A673 (cell line): ENCODE results near the gene FTO. TPM values are rescaled to one million over a fixed set of nuclear protein-coding genes. Genes with fewer than 3 reads are reported as not detected.

Experiments
- BruUV-seq: library from RNA; stranded (reverse); fragments of 400-500 nt; replicated peaks from 2 replicates; lab custom pipeline; 2021; lab: Mats Ljungman, UMichigan
- CTCF ChIA-PET: fragments of 300-600 bp; sonication (Branson Sonifier 250); formaldehyde crosslinking; loops from one replicate; lab custom pipeline; 2022; ENCODE audit warnings: antibody characterized with exemption; lab: Charles Lee
- POLR2A ChIA-PET: fragments of 300-600 bp; sonication (Branson Sonifier 250); formaldehyde crosslinking; loops from one replicate; lab custom pipeline; 2022; ENCODE audit warnings: antibody characterized with exemption; ENCODE audit not compliant: low non-redundant PET; lab: Charles Lee
- DNase-seq: peaks from one replicate; pipeline ENCODE4 v3.0.0-alpha.2; 2015; ENCODE audit warnings: low spot score
- H3K27ac ChIP-seq: fragments of 200-600 bp; sonication (generic); 2 replicates; pipeline ENCODE4 v1.5.1; 2016; ENCODE audit warnings: mixed run types, low read depth, mild to moderate bottlenecking, mixed read lengths, antibody characterized with exemption, low read length; ENCODE audit not compliant: poor library complexity, severe bottlenecking
- H3K27me3 ChIP-seq: fragments of 200-600 bp; sonication (generic); replicated peaks from 2 replicates; pipeline ENCODE4 v1.6.1; 2017; ENCODE audit warnings: mixed run types, low read depth, mild to moderate bottlenecking, mixed read lengths, antibody characterized with exemption, low read length; ENCODE audit not compliant: insufficient read depth, poor library complexity
- H3K36me3 ChIP-seq: fragments of 200-600 bp; sonication (generic); 2 replicates; pipeline ENCODE4 v1.6.1; 2016; ENCODE audit warnings: mixed run types, mild to moderate bottlenecking, mixed read lengths, antibody characterized with exemption, low read length; ENCODE audit not compliant: insufficient read depth, poor library complexity, severe bottlenecking
- H3K4me1 ChIP-seq: fragments of 200-600 bp; sonication (generic); 2 replicates; pipeline ENCODE4 v1.6.1; 2017; ENCODE audit warnings: mixed run types, mild to moderate bottlenecking, mixed read lengths, antibody characterized with exemption, low read length; ENCODE audit not compliant: insufficient read depth, poor library complexity, severe bottlenecking
- H3K4me3 ChIP-seq: fragments of 200-600 bp; sonication (generic); 2 replicates; pipeline ENCODE4 v1.5.1; 2016; ENCODE audit warnings: low read depth, mixed run types, mild to moderate bottlenecking, mixed read lengths, low read length; ENCODE audit not compliant: poor library complexity, severe bottlenecking
- H3K9me3 ChIP-seq: fragments of 200-600 bp; sonication (generic); 2 replicates; pipeline ENCODE4 v1.6.1; 2016; ENCODE audit warnings: mixed run types, low read depth, mild to moderate bottlenecking, mixed read lengths, antibody characterized with exemption, low read length; ENCODE audit not compliant: poor library complexity, severe bottlenecking
- EZH2 ChIP-seq: fragments of 200-600 bp; sonication (generic); IDR thresholded peaks from 2 replicates; pipeline ENCODE4 v1.6.1; 2017; ENCODE audit warnings: borderline replicate concordance, low read depth, mild to moderate bottlenecking, mixed read lengths, antibody characterized with exemption, low read length; ENCODE audit not compliant: poor library complexity, severe bottlenecking
- intact Hi-C: fragments of 100-400 bp; cut with micrococcal nuclease; formaldehyde crosslinking; loops from one replicate; pipeline ENCODE4 v1.10.0; 2022; ENCODE audit not compliant: unreplicated experiment
- total RNA-seq: library from RNA; stranded (reverse); gene quantifications from 2 replicates; pipeline ENCODE4 v1.2.3, GENCODE V29; 2021
- TF ChIP-seq, protein P1 (sequence below): fragments of 300-800, 200-600 bp; sonication (generic); conservative IDR thresholded peaks from 2 replicates; pipeline ENCODE4 v1.5.1; 2017; ENCODE audit warnings: low read depth, mild to moderate bottlenecking, antibody characterized with exemption, low read length, moderate library complexity, mixed read lengths

Gene FTO
- total RNA-seq, 1 experiment from 2014 or later, result 73.4 TPM

DNA sequence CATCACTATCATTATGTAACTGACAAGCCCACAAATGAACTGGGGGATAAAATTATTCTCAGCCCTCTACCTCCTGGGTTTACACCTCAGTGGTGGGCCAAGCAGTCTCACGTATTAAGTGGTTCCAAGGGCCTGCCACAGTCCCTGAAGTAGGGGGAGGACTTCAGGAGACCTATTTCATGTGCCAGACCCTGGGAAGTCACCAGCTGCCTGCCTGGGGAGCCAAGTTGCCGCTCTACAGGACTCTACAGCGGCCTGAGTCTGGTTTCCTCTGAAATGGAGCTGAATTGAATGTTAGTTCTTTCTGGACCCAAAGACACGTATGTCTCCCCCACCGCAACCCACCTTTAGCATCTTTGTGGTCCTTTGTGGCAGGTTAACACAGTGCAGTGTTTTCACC, 395.7 kb downstream of the FTO start:
- Histone ChIP-seq H3K27me3 (no peaks in the 10 kb centered on the region), H3K27ac (no peak overlapping the region), H3K4me1 (no peaks in the 10 kb centered on the region), H3K4me3 (no peak overlapping the region), H3K36me3 (no peaks in the 10 kb centered on the region), H3K9me3 (no peaks in the 10 kb centered on the region)
- POLR2A ChIA-PET, result no interaction called here
- TF ChIP-seq, protein P1, sequence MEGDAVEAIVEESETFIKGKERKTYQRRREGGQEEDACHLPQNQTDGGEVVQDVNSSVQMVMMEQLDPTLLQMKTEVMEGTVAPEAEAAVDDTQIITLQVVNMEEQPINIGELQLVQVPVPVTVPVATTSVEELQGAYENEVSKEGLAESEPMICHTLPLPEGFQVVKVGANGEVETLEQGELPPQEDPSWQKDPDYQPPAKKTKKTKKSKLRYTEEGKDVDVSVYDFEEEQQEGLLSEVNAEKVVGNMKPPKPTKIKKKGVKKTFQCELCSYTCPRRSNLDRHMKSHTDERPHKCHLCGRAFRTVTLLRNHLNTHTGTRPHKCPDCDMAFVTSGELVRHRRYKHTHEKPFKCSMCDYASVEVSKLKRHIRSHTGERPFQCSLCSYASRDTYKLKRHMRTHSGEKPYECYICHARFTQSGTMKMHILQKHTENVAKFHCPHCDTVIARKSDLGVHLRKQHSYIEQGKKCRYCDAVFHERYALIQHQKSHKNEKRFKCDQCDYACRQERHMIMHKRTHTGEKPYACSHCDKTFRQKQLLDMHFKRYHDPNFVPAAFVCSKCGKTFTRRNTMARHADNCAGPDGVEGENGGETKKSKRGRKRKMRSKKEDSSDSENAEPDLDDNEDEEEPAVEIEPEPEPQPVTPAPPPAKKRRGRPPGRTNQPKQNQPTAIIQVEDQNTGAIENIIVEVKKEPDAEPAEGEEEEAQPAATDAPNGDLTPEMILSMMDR, result no peak
- no peak for TF ChIP-seq EZH2
- DNase-seq, result no peak
- CTCF ChIA-PET, result no interaction called here
- intact Hi-C loops, result no loop called here
- no TSS peak for BruUV-seq

DNA sequence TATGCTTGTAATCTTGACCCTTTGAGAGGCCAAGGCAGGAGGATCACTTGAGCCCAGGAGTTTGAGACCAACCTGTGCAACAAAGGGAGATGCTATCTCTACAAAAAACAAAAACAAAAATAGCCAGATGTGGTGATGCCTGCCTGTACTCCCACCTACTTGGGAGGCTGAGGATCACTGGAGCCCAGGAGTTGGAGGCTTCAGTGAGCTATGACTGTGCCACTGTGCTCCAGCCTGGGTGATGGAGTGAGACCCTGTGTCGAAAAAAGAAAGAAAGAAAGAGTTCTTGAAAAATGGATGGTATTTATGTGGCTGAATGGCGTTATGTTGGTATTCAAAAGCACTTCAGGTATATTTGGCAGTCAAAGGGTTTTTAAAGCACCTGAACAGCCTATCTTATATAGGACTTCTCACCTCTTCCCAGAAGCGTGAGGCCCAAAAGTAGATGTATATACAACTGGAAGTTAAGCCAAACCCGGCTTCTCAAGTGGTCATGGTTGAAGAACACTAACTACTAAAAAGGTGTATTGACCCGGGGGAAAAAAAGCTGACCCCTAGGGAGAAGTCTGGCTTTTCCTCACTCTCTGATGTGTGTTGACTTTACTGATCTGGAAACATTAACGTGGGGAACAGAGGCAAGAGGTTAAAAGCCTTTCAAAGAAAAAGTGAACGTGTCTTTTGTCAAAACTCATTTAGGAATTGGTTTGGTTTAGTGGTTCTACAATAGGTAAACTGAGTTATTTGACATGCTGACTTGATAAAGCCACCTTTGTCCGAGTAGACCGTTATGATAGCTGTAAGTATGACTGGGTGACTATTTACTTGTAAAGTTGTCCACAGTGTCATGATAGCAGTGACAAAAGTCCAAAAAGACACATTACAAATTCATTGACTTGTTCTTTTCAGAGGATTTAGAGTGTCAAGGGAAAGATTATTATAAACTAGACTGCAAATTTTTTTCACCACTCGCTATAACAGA, 399.2 kb downstream of the FTO start:
- BruUV-seq, result no TSS peak
- intact Hi-C loops, result no loop called here
- no peaks in the 10 kb centered on the region for H3K9me3 ChIP-seq
- no peak for DNase-seq
- ChIA-PET POLR2A (no interaction called here), CTCF (no interaction called here)
- no peak overlapping the region for H3K27ac ChIP-seq
- H3K36me3 ChIP-seq, result no peaks in the 10 kb centered on the region
- TF ChIP-seq, protein P1, result no peak
- TF ChIP-seq EZH2, result no peak
- no peaks in the 10 kb centered on the region for H3K4me1 ChIP-seq
- no peaks in the 10 kb centered on the region for H3K27me3 ChIP-seq
- H3K4me3 ChIP-seq, result no peak overlapping the region

DNA sequence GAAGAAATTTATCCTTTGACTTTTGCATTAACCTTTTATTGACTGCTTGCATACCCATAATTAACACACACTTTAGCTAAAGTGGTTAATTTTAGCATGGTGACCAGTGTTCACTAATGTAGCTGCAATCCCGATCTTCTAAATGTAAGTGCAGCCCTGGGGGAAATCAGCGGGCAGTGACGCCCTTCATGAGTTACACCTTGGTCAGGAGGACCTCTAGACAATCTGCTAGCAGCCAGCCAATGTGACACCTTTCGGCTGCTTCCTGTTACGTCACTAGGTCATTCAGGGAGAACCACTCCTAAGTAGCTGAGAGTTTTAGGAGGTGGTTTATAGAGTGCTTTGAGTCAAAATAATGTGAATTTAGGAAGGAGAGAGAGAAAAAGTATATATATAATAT, 402.1 kb downstream of the FTO start:
- H3K27me3 ChIP-seq, result no peaks in the 10 kb centered on the region
- no peak overlapping the region for H3K27ac ChIP-seq
- no peak for DNase-seq
- ChIA-PET POLR2A (no interaction called here), CTCF (no interaction called here)
- no peaks in the 10 kb centered on the region for H3K36me3 ChIP-seq
- no peaks in the 10 kb centered on the region for H3K4me1 ChIP-seq
- intact Hi-C loops, result no loop called here
- no peaks in the 10 kb centered on the region for H3K9me3 ChIP-seq
- no TSS peak for BruUV-seq
- TF ChIP-seq, protein P1, result no peak
- TF ChIP-seq EZH2, result no peak
- no peak overlapping the region for H3K4me3 ChIP-seq
